Suprapubic skin (tissue), 4 donors: ENCODE results near the gene ADCYAP1R1. TPM values are rescaled to one million over a fixed set of nuclear protein-coding genes. Genes with fewer than 3 reads are reported as not detected.

Experiments
- DNase-seq, 2 donors: peaks; one replicate each; pipeline ENCODE4 v3.0.0-alpha.2; 2019; ENCODE audit warnings: low spot score in 2 of 2
- H3K27ac ChIP-seq: fragments of 200-600 bp; sonication (generic); one replicate; pipeline ENCODE4 v1.5.1; 2019
- H3K27me3 ChIP-seq: fragments of 200-600 bp; sonication (generic); one replicate; pipeline ENCODE4 v1.5.1; 2019
- H3K36me3 ChIP-seq: fragments of 200-600 bp; sonication (generic); one replicate; pipeline ENCODE4 v1.5.1; 2019
- H3K4me1 ChIP-seq: fragments of 200-600 bp; sonication (generic); one replicate; pipeline ENCODE4 v1.5.1; 2019
- H3K4me3 ChIP-seq: fragments of 200-600 bp; sonication (generic); one replicate; pipeline ENCODE4 v1.5.1; 2019; ENCODE audit warnings: mild to moderate bottlenecking
- H3K9me3 ChIP-seq: fragments of 200-600 bp; sonication (generic); one replicate; pipeline ENCODE4 v1.5.1; 2019
- CTCF ChIP-seq, 2 donors: fragments of 200-600 bp in 1 of 2; fragments of 450-650 bp in 1 of 2; sonication (generic) in 1 of 2; IDR thresholded peaks; one replicate each; pipeline ENCODE4 v1.5.1; 2016 to 2019; ENCODE audit warnings: antibody characterized with exemption in 2 of 2, mild to moderate bottlenecking in 1 of 2, moderate library complexity in 1 of 2
- EP300 ChIP-seq: sonication (generic); formaldehyde crosslinking; IDR thresholded peaks from one replicate; pipeline ENCODE4 v1.6.1; 2017; ENCODE audit warnings: antibody characterized with exemption
- POLR2A ChIP-seq, 2 donors: fragments of 450-650 bp; IDR thresholded peaks; one replicate each; pipeline ENCODE4 v1.6.1; 2017; ENCODE audit warnings: antibody characterized with exemption in 2 of 2, mild to moderate bottlenecking in 2 of 2, moderate library complexity in 2 of 2
- POLR2AphosphoS5 ChIP-seq, 3 donors: sonication (generic); formaldehyde crosslinking; IDR thresholded peaks; one replicate each; pipeline ENCODE4 v1.6.1; 2017; ENCODE audit warnings: antibody characterized with exemption in 3 of 3
- WGBS: methylation state at CpG from one replicate; pipeline ENCODE4 v1.1.5; 2018; 5-methylcytosine and 5-hydroxymethylcytosine counted together
- total RNA-seq, 4 donors: library from RNA; depleted of rRNA; stranded (reverse); fragments of >200 nt; gene quantifications; one replicate each; pipeline ENCODE4 v1.1.0, GENCODE V29; 2016

ADCYAP1R1 gene
- total RNA-seq, 4 donors from 2014 or later, result 0.64 to 6.7 (median 1.1) TPM

- H3K36me3 ChIP-seq, result no peaks in the 10 kb centered on the region
- no peak overlapping the region for H3K4me3 ChIP-seq
- no peak for DNase-seq
- TF ChIP-seq CTCF (IDR thresholded peaks at IDR 0.05) (no peak), POLR2AphosphoS5 (IDR thresholded peaks at IDR 0.05) (no peak), EP300 (no peak), POLR2A (IDR thresholded peaks at IDR 0.05) (no peak)
- 52% methylated on average over 5 of the region's 5 CpGs for WGBS
- no peaks in the 10 kb centered on the region for H3K9me3 ChIP-seq
- H3K27ac ChIP-seq, result no peak overlapping the region
- no peaks in the 10 kb centered on the region for H3K4me1 ChIP-seq
- peaks cover 5% of the 10 kb centered on the region for H3K27me3 ChIP-seq
These were observed 44.5 kb upstream of the ADCYAP1R1 start for GRCh38 chr7:31007634-31008033.

GRCh38 chr7:31014826-31015225 lies 37.3 kb upstream of the ADCYAP1R1 start:
- 100% methylated on average over 1 of the region's 3 CpGs for WGBS
- H3K4me3 ChIP-seq, result no peak overlapping the region
- no peak for DNase-seq
- no peaks in the 10 kb centered on the region for H3K9me3 ChIP-seq
- H3K4me1 ChIP-seq, result no peaks in the 10 kb centered on the region
- no peaks in the 10 kb centered on the region for H3K27me3 ChIP-seq
- TF ChIP-seq CTCF (IDR thresholded peaks at IDR 0.05), result no peak
- no peak for TF ChIP-seq POLR2A (IDR thresholded peaks at IDR 0.05)
- no peak for TF ChIP-seq EP300
- no peak for TF ChIP-seq POLR2AphosphoS5 (IDR thresholded peaks at IDR 0.05)
- H3K27ac ChIP-seq, result no peak overlapping the region
- H3K36me3 ChIP-seq, result no peaks in the 10 kb centered on the region

GRCh38 chr7:31017032-31017675 lies 35.0 kb upstream of the ADCYAP1R1 start:
- no peaks in the 10 kb centered on the region for H3K9me3 ChIP-seq
- H3K27me3 ChIP-seq, result no peaks in the 10 kb centered on the region
- no peak overlapping the region for H3K4me3 ChIP-seq
- 76% methylated on average over 5 of the region's 7 CpGs for WGBS
- H3K36me3 ChIP-seq, result no peaks in the 10 kb centered on the region
- H3K27ac ChIP-seq, result no peak overlapping the region
- DNase-seq, result no peak
- H3K4me1 ChIP-seq, result no peaks in the 10 kb centered on the region
- TF ChIP-seq POLR2AphosphoS5 (IDR thresholded peaks at IDR 0.05), result no peak
- TF ChIP-seq POLR2A (IDR thresholded peaks at IDR 0.05), result no peak
- TF ChIP-seq CTCF (IDR thresholded peaks at IDR 0.05), result no peak
- no peak for TF ChIP-seq EP300

- WGBS, result 79% methylated on average over 5 of the region's 5 CpGs
These were observed 34.4 kb upstream of the ADCYAP1R1 start for GRCh38 chr7:31017721-31018120.

GRCh38 chr7:31019509-31019908 lies 32.6 kb upstream of the ADCYAP1R1 start:
- Histone ChIP-seq H3K27me3 (no peaks in the 10 kb centered on the region), H3K36me3 (no peaks in the 10 kb centered on the region), H3K27ac (no peak overlapping the region), H3K9me3 (no peaks in the 10 kb centered on the region), H3K4me3 (no peak overlapping the region), H3K4me1 (no peaks in the 10 kb centered on the region)
- no peak for DNase-seq
- 89% methylated on average over 1 of the region's 1 CpG for WGBS
- TF ChIP-seq CTCF (IDR thresholded peaks at IDR 0.05) (no peak), POLR2AphosphoS5 (IDR thresholded peaks at IDR 0.05) (no peak), POLR2A (IDR thresholded peaks at IDR 0.05) (no peak), EP300 (no peak)

More at GRCh38 chr7:31017721-31018120, 34.4 kb upstream of the ADCYAP1R1 start:
- Histone ChIP-seq H3K4me1 (no peaks in the 10 kb centered on the region), H3K9me3 (no peaks in the 10 kb centered on the region), H3K27ac (no peak overlapping the region), H3K27me3 (no peaks in the 10 kb centered on the region), H3K36me3 (no peaks in the 10 kb centered on the region), H3K4me3 (no peak overlapping the region)
- no peak for TF ChIP-seq POLR2A (IDR thresholded peaks at IDR 0.05)
- no peak for TF ChIP-seq EP300
- TF ChIP-seq POLR2AphosphoS5 (IDR thresholded peaks at IDR 0.05), result no peak
- TF ChIP-seq CTCF (IDR thresholded peaks at IDR 0.05), result no peak
- no peak for DNase-seq
